Suppressor macrophage treated with lipopolysaccharide for 4 hours (primary cell): ENCODE data around the gene ANKRD16.
"Not testable (repeated sequence)": the region's sequence is repeated elsewhere in the genome, so short reads cannot be mapped to it uniquely, and the experiment has no call there.

Experiments used
- DNase-seq: peaks from one replicate; pipeline ENCODE4 v3.0.0-alpha.2; 2020

The ANKRD16 gene

GRCh38 chr10:5902511-5903274 lies 13.0 kb upstream of the ANKRD16 start:
- DNase-seq: no peak

GRCh38 chr10:5900247-5900646 lies 10.6 kb upstream of the ANKRD16 start:
- no peak for DNase-seq

GRCh38 chr10:5898163-5898562 lies 8.5 kb upstream of the ANKRD16 start:
- no peak for DNase-seq

GRCh38 chr10:5897504-5897903 lies 7.8 kb upstream of the ANKRD16 start:
- DNase-seq: no peak

- DNase-seq: no peak
Observed at GRCh38 chr10:5897053-5897340, 7.3 kb upstream of the ANKRD16 start.

- no peak for DNase-seq
Observed at GRCh38 chr10:5896208-5897052, 6.7 kb upstream of the ANKRD16 start.

- DNase-seq: no peak
Observed at GRCh38 chr10:5895804-5896203, 6.1 kb upstream of the ANKRD16 start.

- no peak for DNase-seq
Observed at GRCh38 chr10:5895365-5895764, 5.7 kb upstream of the ANKRD16 start.

- no peak for DNase-seq
Observed at GRCh38 chr10:5894873-5895272, 5.2 kb upstream of the ANKRD16 start.

- no peak for DNase-seq
Observed at GRCh38 chr10:5894403-5894802, 4.7 kb upstream of the ANKRD16 start.

GRCh38 chr10:5893321-5893720 lies 3.6 kb upstream of the ANKRD16 start:
- DNase-seq: no peak

GRCh38 chr10:5892007-5892406 lies 2.3 kb upstream of the ANKRD16 start:
- no peak for DNase-seq

GRCh38 chr10:5891009-5891408 lies 1.3 kb upstream of the ANKRD16 start:
- DNase-seq: no peak

- DNase-seq: peak; percentile 61
Observed at GRCh38 chr10:5890452-5890915, 791 bp upstream of the ANKRD16 start.

GRCh38 chr10:5888843-5889623 lies 660 bp downstream of the ANKRD16 start:
- peak; percentile 45 for DNase-seq

- DNase-seq: peak; percentile 43
Observed at GRCh38 chr10:5888351-5888750, 1.3 kb downstream of the ANKRD16 start.

GRCh38 chr10:5887641-5888040 lies 2.1 kb downstream of the ANKRD16 start:
- DNase-seq: no peak

GRCh38 chr10:5887029-5887428 lies 2.7 kb downstream of the ANKRD16 start:
- DNase-seq: no peak

- no peak for DNase-seq
Observed at GRCh38 chr10:5885619-5886018, 4.1 kb downstream of the ANKRD16 start.

- no peak for DNase-seq
Observed at GRCh38 chr10:5882961-5883360, 6.7 kb downstream of the ANKRD16 start.

GRCh38 chr10:5877041-5877440 lies 12.7 kb downstream of the ANKRD16 start:
- DNase-seq: not testable (repeated sequence)

- DNase-seq: no peak
Observed at GRCh38 chr10:5876181-5876768, 13.4 kb downstream of the ANKRD16 start.

GRCh38 chr10:5873515-5873995 lies 16.1 kb downstream of the ANKRD16 start:
- peak; percentile 84 for DNase-seq
